LNCaP clone FGC (cell line): Measurements from ENCODE around the gene CSNK1A1.

Experiments
- DNase-seq: peaks from one replicate; pipeline ENCODE4 v3.0.0-alpha.2; 2011; ENCODE audit warnings: low read depth
- H3K4me3 ChIP-seq: 2 replicates; pipeline ENCODE4 v1.5.1; 2011; ENCODE audit warnings: mild to moderate bottlenecking, low read depth, low read length, control low read depth
- TF ChIP-seq, protein P1 (sequence below): IDR thresholded peaks from 2 replicates; pipeline ENCODE4 v1.5.1; 2012; ENCODE audit warnings: mild to moderate bottlenecking; ENCODE audit not compliant: control insufficient read depth, insufficient read depth; ENCODE audit errors: extremely low read depth

CSNK1A1 gene

DNA sequence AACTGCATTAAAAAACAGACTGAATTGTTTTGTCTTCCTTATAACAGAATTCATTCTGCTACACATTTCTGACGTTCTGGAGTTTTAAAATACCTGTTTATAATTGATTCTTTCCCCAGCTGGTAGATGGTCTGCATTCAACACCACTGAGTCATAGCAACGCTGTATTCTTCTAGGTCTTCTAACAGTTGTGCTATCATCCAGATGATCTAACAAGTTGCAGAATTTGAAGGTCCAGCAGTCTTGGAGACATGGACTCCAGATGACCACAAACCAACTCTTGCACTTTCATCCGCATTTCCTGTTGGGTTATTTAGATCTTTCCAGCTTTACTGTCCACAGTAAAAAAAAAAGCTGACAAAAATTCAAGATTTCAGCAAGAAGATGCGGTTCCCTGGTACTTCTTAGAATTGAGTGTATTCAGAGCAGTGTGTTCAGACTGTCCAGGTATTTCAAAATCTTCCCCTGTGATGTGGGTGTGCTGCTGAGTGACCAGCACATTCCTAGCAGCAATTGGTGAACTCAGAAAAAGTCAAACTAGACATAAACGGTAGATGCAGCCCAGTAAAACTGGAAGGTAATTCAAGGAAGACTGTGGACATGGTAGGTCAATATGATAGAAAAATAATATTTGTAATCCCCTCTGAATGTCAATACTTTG lies 50.2 kb downstream of the CSNK1A1 start:
- TF ChIP-seq, protein P1, sequence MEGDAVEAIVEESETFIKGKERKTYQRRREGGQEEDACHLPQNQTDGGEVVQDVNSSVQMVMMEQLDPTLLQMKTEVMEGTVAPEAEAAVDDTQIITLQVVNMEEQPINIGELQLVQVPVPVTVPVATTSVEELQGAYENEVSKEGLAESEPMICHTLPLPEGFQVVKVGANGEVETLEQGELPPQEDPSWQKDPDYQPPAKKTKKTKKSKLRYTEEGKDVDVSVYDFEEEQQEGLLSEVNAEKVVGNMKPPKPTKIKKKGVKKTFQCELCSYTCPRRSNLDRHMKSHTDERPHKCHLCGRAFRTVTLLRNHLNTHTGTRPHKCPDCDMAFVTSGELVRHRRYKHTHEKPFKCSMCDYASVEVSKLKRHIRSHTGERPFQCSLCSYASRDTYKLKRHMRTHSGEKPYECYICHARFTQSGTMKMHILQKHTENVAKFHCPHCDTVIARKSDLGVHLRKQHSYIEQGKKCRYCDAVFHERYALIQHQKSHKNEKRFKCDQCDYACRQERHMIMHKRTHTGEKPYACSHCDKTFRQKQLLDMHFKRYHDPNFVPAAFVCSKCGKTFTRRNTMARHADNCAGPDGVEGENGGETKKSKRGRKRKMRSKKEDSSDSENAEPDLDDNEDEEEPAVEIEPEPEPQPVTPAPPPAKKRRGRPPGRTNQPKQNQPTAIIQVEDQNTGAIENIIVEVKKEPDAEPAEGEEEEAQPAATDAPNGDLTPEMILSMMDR, result no peak
- no peak overlapping the region for H3K4me3 ChIP-seq
- DNase-seq, result no peak

DNA sequence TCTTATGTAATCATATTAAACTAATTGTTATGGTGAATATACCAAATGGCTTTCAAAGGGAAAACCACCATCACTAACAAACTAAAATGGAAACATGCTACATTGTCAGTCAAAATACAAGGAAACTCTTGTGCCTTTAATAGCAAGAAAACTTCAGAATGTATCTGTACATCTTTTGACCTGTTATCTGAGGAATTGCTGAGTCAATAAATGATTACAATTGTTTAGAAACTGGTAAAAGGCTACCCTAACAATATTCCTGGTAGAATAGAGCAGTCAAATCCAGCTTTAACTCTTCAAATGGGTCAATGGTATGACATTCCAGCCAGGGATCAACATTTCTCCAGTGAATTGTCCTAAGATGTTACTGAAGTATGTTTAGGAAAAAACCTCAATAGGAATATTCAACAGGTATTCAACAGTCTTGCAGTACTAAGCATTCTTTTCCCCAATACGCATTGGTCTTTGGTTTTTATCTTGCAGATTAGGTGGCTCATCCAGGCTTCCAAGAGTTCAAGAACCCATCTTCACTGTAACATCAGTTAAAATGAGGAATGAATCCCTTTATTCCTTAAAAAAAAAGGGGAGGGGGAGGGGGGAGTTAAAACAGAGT lies 52.4 kb downstream of the CSNK1A1 start:
- DNase-seq, result no peak
- TF ChIP-seq, protein P1, result no peak
- H3K4me3 ChIP-seq, result no peak overlapping the region

DNA sequence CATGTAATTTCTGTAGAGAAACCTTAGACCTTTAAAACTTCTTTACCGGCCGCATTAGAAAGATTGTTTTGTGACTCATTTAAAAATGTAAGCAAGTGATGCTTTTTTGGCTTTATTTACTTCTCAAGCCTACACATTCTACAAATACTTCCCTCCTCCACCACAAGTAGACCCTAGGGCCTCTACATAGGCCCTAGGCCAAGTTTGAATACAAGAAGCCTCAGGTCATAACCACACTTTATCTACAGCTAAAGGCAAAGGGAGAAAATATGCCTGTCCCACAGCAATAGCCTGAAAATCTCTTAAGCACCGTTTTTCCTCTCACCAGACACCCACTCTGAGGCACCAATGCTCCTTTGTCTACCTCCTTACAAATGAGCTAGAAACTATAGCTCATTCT lies 53.9 kb downstream of the CSNK1A1 start:
- H3K4me3 ChIP-seq, result no peak overlapping the region
- DNase-seq, result no peak
- TF ChIP-seq, protein P1, result no peak

DNA sequence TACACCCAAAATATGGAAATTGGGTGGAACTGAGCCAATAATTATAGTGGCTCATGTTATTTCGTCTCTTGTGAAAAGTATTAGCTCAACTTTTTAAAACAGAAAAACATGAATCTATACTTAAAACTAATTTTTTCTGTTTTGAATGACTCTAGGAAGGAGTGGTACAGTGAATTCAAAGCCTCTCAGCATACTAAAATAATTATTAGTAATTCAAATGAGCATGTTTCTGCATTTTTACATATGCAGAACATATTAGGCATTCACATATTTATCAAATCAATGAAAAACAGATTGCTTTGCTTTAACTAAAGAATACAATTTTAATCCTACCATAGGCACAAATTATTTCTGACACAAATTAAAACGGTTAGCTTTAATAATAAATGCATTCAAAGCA lies 54.3 kb downstream of the CSNK1A1 start:
- TF ChIP-seq, protein P1, result no peak
- no peak for DNase-seq
- no peak overlapping the region for H3K4me3 ChIP-seq

DNA sequence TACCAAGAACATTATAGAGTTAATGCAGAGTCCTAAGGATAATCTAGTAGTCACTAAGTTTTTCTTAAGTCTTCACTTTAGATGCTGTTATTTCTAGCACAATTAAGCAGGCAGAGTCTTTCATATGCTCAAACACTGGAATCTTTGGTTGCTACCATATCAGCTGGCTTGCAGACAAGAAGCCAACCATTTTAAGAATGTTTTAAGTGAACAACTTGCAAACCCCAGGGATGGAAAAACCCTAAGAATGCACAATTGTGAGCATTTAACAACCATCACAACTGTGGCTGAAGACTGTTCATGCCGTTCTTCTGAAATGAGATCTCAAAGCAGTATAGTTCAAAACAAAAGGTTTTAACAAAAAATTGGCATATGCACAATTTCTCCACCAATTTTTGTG lies 55.1 kb downstream of the CSNK1A1 start:
- no peak overlapping the region for H3K4me3 ChIP-seq
- no peak for DNase-seq
- TF ChIP-seq, protein P1, result no peak

DNA sequence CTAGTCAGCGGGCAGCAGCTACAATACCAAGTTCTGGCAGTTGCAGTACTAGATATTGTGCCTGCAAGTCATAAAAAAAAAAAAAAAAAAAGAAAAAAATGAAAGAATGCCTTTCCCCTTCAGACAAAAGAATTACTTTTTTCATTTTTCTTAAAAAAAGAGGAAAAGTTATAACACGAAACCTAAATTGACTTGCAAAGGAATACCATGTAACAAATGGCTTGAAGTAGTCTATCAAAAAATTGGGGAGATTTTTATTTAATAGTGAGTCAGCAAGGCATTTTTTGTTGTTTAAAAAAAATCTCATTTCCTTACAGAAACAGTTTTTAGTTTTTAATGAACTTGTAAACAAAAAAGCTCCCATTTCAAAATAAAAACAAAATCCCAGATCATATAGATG lies 55.6 kb downstream of the CSNK1A1 start:
- no peak overlapping the region for H3K4me3 ChIP-seq
- no peak for DNase-seq

More for the DNA sequence above, 55.6 kb downstream of the CSNK1A1 start:
- TF ChIP-seq, protein P1, result no peak
